Gastroesophageal sphincter (tissue), 4 donors: ENCODE measurements around the gene RHBG. TPM values are rescaled to one million over a fixed set of nuclear protein-coding genes. Genes with fewer than 3 reads are reported as not detected.

ENCODE experiments used
- ATAC-seq: fragments of 150-250 bp; one replicate; pipeline ENCODE4 v1.9.1; 2016; ENCODE audit warnings: mild to moderate bottlenecking, moderate library complexity
- H3K27ac ChIP-seq, 4 donors: fragments of 200-600 bp; sonication (generic) in 3 of 4; 1 replicate in 3 of 4; 2 replicates in 1 of 4; pipeline ENCODE4 v1.5.1; 2016 to 2019
- H3K27me3 ChIP-seq: fragments of 200-600 bp; sonication (generic); one replicate; pipeline ENCODE4 v1.5.1; 2019
- H3K36me3 ChIP-seq, 2 donors: fragments of 200-600 bp; sonication (generic); one replicate each; pipeline ENCODE4 v1.5.1; 2019; ENCODE audit warnings: control low read depth in 1 of 2
- H3K4me1 ChIP-seq, 3 donors: fragments of 200-600 bp; sonication (generic); 1 replicate in 2 of 3; 2 replicates in 1 of 3; pipeline ENCODE4 v1.5.1; 2016 to 2019; ENCODE audit warnings: control low read depth in 2 of 3
- H3K4me3 ChIP-seq, 2 donors: fragments of 200-600 bp; sonication (generic); one replicate each; pipeline ENCODE4 v1.5.1; 2019; ENCODE audit warnings: mild to moderate bottlenecking in 1 of 2, moderate library complexity in 1 of 2
- H3K9me3 ChIP-seq, 3 donors: fragments of 200-600 bp; sonication (generic); one replicate each; pipeline ENCODE4 v1.5.1; 2017 to 2019; ENCODE audit warnings: control low read depth in 2 of 3
- CTCF ChIP-seq, 4 experiments: fragments of 200-600 bp in 2 of 4; fragments of 450-650 bp in 2 of 4; sonication (generic) in 1 of 4; IDR thresholded peaks; one replicate each; pipeline ENCODE4 v1.5.1; 2017 to 2019; ENCODE audit warnings: antibody characterized with exemption in 4 of 4, mild to moderate bottlenecking in 2 of 4, moderate library complexity in 2 of 4
- EP300 ChIP-seq: sonication (generic); formaldehyde crosslinking; IDR thresholded peaks from one replicate; pipeline ENCODE4 v1.6.1; 2017; ENCODE audit warnings: antibody characterized with exemption, mild to moderate bottlenecking
- POLR2A ChIP-seq, 2 donors: fragments of 450-650 bp; IDR thresholded peaks; one replicate each; pipeline ENCODE4 v1.6.1; 2017; ENCODE audit warnings: antibody characterized with exemption in 2 of 2, mild to moderate bottlenecking in 2 of 2, moderate library complexity in 1 of 2
- POLR2AphosphoS5 ChIP-seq: sonication (generic); formaldehyde crosslinking; IDR thresholded peaks from one replicate; pipeline ENCODE4 v1.6.1; 2017; ENCODE audit warnings: antibody characterized with exemption
- WGBS, 2 donors: methylation state at CpG; one replicate each; pipeline ENCODE4 v1.1.5; 2018; ENCODE audit warnings: low coverage in 1 of 2; 5-methylcytosine and 5-hydroxymethylcytosine counted together
- total RNA-seq, 4 donors: library from RNA; depleted of rRNA; stranded (reverse); fragments of >200 nt; gene quantifications; one replicate each; pipeline ENCODE4 v1.1.0, GENCODE V29; 2016

Gene RHBG
- total RNA-seq, 4 donors from 2014 or later = not detected

- TF ChIP-seq POLR2AphosphoS5 (no peak), POLR2A (IDR thresholded peaks at IDR 0.05) (no peak), CTCF (IDR thresholded peaks at IDR 0.05) (no peak), EP300 (no peak)
- H3K27ac ChIP-seq = no peak overlapping the region
- peaks cover 36% of the 10 kb centered on the region for H3K27me3 ChIP-seq
- no peaks in the 10 kb centered on the region for H3K36me3 ChIP-seq
- no peaks in the 10 kb centered on the region for H3K9me3 ChIP-seq
- no peaks in the 10 kb centered on the region for H3K4me1 ChIP-seq
- no peak overlapping the region for H3K4me3 ChIP-seq
- ATAC-seq = no peak
- 79% methylated on average over 11 of the region's 20 CpGs; no CpG with 5 or more reads in 1 of the 2 donors for WGBS, 2 donors
Measured at GRCh38 chr1:156376958-156377919, 8.2 kb downstream of the RHBG start.

- Histone ChIP-seq H3K9me3 (no peaks in the 10 kb centered on the region), H3K27me3 (peaks cover 25% of the 10 kb centered on the region), H3K4me1 (no peaks in the 10 kb centered on the region), H3K36me3 (no peaks in the 10 kb centered on the region), H3K4me3 (no peak overlapping the region), H3K27ac (no peak overlapping the region)
- no peak for ATAC-seq
- 60 to 80% methylated on average over 1 to 6 of the region's 6 CpGs for WGBS, 2 donors
- no peak for TF ChIP-seq POLR2A (IDR thresholded peaks at IDR 0.05)
- TF ChIP-seq CTCF (IDR thresholded peaks at IDR 0.05) = no peak
- no peak for TF ChIP-seq EP300
- no peak for TF ChIP-seq POLR2AphosphoS5
Measured at GRCh38 chr1:156378557-156378956, 9.5 kb downstream of the RHBG start.

- Histone ChIP-seq H3K36me3 (no peaks in the 10 kb centered on the region), H3K4me1 (no peaks in the 10 kb centered on the region), H3K9me3 (no peaks in the 10 kb centered on the region), H3K4me3 (no peak overlapping the region), H3K27ac (no peak overlapping the region), H3K27me3 (peaks cover 16% of the 10 kb centered on the region)
- WGBS, 2 donors = 36 to 57% methylated on average over 1 to 2 of the region's 3 CpGs
- ATAC-seq = no peak
- no peak for TF ChIP-seq POLR2AphosphoS5
- no peak for TF ChIP-seq EP300
- no peak for TF ChIP-seq CTCF (IDR thresholded peaks at IDR 0.05)
- no peak for TF ChIP-seq POLR2A (IDR thresholded peaks at IDR 0.05)
Measured at GRCh38 chr1:156379420-156380165, 10.6 kb downstream of the RHBG start.

GRCh38 chr1:156382561-156382960, 13.6 kb downstream of the RHBG start:
- WGBS, 2 donors = 70% methylated on average over 4 of the region's 7 CpGs; no CpG with 5 or more reads in 1 of the 2 donors
- no peaks in the 10 kb centered on the region for H3K4me1 ChIP-seq
- ATAC-seq = no peak
- no peak overlapping the region for H3K4me3 ChIP-seq
- H3K27me3 ChIP-seq = peaks cover 15% of the 10 kb centered on the region
- TF ChIP-seq POLR2A (IDR thresholded peaks at IDR 0.05) = no peak
- no peak for TF ChIP-seq EP300
- TF ChIP-seq POLR2AphosphoS5 = no peak
- no peak for TF ChIP-seq CTCF (IDR thresholded peaks at IDR 0.05)
- no peaks in the 10 kb centered on the region for H3K36me3 ChIP-seq
- no peaks in the 10 kb centered on the region for H3K9me3 ChIP-seq
- H3K27ac ChIP-seq = no peak overlapping the region
